Measurements from ENCODE around the gene TMPRSS5.
"Not testable (repeated sequence)": the region's sequence is repeated elsewhere in the genome, so short reads cannot be mapped to it uniquely, and the experiment has no call there.

The TMPRSS5 gene
- 0.72 to 0.98 reads per million in 2 donors for total RNA-seq

DNA sequence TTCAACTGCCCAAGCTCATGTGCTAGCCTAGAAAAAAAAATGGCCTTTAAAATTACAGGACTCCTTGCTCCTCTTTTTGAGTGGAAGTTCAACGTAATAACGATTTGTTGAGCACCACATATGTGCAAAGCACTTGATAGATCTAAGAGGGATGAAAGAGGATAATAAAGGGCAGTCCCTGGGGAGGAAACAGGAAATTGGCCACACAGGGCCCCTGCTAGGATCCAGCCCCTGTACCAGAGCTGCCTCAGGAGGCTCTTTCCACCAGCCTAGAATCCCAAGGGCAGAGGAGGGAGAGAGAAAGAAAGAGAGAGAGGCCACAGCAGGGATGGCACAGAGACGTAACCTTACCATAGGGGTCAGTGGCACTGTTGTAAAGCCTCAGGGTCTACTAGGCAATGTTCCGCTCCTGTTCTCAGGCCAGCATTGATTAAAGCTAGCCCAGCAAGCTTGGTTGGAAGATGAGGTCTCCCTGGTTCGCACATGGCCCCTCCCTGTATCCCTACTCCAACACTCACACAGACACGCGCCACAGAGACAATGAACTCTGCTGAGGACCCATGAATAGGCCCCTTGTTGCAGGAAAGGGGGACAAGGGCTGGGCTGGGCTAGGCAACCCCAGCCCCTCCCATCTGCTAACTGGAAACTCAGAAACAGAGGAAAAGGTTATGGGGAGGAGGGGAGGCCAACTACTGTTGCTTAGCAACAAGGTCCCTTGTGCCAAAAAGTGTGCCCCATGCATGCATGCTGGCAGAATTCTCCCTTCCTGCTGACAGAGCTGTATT lies at the start of gene TMPRSS5:
TMPRSS5 (minus strand) TSS at position 438 of the 785 bp plus-strand sequence; CDS start at position 354, 84 bp downstream.
- no peak for DNase-seq

DNA sequence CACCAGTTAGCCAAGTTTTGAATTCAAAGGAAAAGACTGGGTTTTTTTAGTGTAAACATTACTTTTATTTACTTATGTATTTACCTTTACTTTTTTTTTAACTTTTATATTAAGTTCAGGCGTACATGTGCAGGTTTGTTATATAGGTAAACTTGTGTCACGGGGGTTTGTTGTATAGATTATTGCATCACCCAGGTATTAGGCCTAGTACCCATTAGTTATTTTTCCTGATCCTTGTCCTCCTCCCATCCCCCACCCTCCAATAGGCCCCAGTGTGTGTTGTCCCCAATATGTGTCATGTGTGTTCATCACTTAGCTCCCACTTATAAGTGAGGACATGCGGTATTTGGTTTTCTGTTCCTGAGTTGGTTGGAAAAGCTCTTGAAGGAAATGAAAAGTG lies 46.8 kb upstream of the TMPRSS5 start:
- DNase-seq = no peak

DNA sequence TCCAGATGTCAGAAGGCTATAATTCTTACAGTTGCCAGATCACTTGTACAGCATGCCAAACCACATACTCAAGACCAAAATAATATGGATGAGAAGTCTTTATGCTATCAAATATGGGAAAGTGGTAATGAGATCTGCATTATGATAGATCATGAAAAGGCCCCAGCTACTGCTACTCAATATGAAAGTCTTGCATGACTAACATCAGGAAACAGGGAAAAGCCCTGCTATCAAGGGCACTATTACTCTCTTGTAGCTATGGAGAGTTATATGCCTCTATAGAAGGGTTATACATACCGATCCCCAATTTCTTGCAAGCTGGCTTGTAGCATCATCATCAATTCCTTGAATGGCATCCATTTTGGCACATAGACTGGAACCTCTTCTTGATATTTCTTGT lies 30.2 kb upstream of the TMPRSS5 start:
- no peak for DNase-seq

DNA sequence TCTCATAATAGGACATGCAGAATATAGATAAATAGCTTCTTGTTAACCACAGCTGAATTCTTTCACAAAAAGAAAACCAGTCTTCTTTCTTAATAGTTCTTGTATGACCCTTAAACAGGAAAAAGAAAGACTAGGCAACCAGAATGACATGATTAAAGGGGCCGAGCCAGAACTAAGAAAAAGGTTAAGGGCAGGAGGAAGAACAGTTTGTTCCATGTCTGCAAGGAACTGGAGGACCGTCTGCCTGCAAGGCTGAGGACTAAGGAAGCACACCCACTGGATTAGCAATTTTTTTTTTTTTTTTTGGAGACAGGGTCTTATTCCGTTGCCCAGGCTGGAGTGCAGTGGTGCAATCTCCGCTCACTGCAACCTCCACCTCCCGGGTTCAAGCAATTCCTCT lies 26.0 kb upstream of the TMPRSS5 start:
- no peak for DNase-seq

DNA sequence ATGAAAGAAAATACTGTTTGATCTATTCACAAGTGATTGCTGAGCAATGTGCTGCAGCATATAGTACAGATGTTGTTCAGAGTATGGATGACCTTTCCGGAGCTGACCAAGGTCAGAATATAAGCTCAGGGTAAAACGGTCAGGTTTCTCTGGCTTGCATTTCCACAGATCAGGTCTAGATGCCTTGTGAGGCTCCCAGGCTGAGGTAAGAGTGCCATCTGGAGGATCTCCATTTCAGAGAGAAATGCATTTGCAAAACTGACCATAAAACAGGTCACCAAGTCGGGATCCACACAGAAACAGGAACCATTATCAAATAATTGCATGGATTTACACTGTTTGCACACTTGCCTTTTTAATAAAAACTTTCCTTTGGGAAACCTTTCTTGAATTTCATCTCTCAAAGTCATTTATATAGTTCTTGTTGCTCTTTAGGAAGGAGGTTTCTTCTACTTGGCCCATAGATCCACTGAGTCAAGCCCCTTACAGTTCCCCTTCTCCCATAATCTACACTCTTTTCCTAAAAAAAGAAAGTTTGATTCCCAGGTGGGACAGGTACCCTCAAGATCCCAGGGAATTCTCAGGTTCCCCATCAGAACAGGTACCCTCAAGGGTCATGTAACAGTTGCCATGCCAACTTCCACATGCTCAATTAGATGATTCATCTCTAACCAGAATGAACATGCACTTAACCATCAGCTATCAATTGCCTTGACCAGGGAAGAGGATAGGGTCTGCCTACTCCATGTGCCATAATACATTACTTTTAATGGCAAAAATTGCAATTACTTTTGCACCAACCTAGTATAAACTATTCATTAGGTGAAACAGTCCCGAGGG lies 25.0 kb upstream of the TMPRSS5 start:
- no peak for DNase-seq

DNA sequence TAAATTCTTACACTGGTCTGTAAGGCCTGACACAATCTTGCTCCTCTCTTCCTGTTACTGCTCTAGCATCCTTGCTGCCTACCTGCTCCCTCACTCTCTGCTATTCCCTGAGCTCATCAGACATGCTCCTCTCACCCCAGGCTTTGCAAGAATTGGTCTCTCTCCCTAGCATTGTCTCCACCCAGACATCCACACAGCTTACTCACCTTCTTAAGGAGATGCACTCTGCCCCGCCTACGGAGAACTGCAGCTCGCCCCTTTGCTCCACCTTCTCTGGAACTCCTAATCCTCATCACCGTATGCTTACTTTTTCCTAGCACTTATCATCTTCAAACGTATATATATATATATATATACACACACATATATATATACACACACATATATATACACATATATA lies 23.3 kb upstream of the TMPRSS5 start:
- DNase-seq = no peak

DNA sequence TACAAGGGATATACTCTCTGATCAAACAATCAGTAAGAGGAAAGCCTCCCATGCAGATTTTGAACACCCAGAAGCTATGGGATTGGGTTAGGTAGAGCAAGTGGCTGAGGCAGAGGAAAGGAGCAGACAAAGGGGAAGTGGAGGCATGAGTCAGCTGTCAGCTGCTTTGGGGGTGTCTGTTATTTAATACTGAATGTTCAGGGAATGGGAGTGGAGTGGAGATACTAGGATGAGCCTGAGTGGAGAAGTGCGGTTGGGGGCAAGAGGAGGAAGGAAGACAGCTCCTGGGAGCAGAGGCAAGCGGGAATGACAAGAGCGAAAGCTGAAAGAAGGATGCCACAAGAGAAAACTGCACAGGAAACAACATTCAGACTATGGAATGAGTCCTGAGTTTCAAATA lies 22.7 kb upstream of the TMPRSS5 start:
- no peak for DNase-seq

DNA sequence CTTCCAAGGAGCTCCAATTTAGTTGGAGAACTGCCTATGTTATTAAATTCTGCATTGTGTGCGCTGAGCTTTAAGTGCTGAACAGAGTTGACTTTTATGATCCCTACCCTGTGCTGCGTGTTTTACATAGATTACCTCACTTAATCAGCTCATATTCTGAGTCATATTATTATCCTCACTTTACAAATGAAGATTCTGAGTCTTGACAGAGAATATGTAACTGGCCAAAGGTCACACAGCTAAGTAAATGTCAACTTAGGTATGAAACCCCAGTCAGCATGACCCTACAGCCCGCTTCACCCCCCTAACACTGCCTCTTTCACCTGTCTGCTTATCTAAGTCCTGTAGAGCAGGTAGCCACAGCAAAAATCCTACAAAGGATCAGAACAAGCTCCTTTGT lies 19.8 kb upstream of the TMPRSS5 start:
- DNase-seq = no peak

DNA sequence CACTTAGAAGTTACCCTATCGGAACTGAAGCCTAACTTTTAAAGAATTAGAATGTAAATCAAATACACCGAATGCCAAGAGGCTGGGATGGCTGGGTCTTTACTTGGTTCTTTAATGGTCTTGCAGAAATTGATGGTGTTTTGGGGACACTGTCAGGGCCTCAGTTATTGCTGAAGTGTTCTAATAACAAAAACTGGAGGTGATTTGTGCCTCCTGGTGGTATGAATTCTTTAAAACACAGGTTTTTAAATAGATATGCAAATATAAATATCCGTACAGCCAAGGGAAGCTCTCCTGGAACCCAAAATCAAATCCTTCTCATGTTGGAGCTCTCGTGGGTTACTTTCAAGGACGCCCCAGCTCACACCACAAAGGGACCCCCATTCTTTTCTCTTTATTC lies 19.3 kb upstream of the TMPRSS5 start:
- no peak for DNase-seq

DNA sequence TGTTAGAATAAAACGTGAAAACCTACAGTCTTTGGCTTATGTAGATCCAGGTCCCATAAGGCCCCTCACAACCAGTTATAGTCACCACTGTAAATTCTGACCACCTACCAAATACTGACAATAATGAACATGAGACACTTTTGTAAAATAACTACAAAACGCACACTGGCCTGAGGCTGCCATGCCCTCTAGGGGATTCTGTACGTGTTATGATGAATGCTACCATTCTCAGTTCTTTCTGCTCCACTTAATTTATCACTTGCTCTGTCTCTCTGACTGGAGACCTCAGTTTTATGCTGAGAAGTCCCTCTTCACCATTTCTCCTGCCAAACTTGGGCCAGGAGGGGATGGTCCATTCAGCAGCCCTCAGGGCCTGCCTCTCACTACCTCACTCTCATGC lies 18.7 kb upstream of the TMPRSS5 start:
- DNase-seq = no peak

DNA sequence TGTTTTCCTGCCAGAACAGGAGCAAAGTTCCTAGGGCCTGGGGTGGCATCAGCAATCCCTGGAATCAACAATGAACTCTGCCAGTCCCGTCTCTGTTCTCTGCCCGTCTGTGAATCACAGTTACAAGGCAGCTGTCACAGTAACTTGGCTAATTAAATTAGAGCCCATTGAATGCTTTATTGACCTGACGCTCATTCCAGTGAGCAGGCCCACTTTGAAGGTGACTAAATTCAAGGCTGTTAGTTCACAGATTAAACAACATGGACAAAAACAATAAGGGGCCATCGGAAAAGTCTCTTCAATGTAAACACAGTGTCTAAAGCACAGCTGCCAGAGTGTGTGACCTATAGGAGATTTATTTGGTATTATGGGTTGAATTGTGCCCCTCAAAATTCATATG lies 17.7 kb upstream of the TMPRSS5 start:
- no peak for DNase-seq

DNA sequence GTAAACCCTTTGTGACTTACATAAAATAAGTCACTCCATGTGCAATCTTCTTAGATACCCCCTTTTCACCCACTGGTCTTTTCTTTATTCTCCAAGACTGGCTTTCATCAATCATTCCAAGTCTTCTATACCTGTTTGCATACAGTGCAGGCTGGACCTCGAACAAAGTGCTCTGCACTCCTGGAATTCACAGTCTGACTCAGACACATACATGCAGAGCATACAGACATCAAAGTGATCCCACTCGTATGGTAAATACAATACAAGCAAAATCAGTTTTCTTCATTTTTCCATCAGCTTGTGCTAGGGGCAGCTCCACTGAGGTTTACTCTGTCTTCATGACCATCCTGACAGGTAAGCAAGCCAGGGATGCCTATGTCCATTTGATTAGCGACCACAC lies 16.8 kb upstream of the TMPRSS5 start:
- no peak for DNase-seq

DNA sequence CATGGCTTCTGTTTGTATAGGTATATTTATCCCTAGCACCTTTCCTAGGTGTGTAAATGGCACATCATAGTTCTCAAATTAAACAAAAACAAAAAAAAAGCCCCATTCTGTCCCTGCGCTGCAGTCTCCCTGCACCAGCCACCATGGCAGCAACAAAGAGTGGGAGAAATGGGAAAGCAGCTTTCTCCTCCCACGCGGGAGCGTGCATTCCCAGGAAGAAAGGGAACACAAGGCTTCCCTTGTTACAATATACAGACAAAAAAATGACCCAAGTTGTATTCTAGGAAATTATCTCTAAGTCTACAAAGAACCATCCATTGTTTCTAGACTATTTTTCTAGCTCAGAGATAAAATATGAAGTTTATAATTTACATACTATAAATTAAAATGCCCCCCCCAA lies 16.1 kb upstream of the TMPRSS5 start:
- no peak for DNase-seq

DNA sequence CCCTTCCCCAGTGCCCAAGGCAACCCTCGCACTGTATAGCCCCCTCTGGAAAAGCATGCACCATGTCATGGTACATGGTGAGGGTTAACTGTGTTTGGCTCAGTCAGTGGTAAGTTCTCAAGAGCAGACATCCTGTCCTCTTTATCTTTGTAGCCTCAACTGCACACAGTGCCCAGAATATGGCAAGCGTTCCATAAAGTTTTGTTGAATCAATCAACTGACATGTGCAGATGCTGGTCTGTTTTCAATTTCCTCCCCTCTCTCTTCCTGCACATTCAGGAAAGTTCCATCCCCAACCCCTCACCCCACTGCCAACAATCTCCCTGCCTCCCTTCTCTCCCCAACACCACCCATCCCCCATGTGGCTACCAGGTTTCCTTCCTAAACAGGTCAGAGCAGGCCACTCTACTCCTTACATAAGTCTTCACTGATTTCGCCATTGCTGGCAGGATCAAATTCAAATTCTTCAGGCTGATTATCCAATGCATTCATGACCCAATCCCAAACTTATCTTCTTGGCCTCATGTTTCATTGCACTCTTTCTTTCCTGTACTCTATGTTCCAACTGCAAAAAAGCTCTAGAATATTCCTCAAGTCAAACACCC lies 15.5 kb upstream of the TMPRSS5 start:
- no peak for DNase-seq

DNA sequence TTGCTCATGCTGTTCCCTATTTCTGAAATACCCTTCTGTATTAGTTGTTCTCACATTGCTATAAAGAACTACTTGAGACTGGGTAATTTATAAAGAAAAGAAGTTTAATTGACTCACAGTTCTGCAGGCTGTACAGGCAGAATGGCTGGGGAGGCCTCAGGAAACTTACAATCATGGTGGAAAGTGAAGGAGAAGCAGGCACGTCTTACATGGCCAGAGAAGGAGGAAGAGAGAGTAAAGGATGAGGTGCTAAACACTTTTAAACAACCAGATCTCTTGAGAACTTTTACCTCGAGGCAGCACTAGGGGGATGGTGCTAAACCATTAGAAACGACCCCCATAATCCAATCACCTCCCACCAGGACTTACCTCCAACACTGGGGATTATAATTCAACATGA lies 14.4 kb upstream of the TMPRSS5 start:
- not testable (repeated sequence) for DNase-seq

DNA sequence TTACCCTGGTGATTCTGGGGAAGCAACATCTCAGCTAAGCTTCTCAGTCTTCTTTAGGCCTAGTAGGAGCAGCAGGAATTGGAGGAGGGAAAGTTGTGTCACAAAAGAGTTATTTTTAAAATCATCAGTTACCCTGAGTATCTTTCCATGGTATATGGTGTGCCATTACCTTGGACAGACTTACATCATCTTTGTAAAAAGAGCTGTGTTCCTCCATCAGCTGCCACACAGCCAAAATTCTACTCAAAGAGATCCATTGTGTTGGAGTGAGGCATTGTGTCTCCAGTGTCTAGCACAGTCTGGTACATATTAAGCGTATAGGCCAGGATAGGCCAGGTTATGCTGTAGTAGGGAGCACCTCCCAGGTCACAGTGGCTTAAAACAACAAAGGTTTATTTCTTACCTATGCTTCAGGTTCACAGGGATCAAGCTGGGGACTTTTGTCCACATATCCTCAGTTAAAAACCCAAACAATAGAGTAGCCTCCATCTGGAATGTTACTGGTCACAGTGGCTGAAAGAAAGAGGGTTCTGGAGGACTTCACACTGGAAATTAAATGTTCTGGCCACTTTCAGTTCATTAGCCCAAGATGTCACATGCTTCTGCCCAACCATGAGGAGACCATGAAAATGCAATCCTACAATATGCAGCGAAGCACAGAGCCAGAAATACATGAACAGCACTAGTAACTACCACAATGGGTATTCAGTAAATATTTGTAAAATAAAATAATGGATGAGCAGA lies 9.9 kb upstream of the TMPRSS5 start:
- DNase-seq = no peak

DNA sequence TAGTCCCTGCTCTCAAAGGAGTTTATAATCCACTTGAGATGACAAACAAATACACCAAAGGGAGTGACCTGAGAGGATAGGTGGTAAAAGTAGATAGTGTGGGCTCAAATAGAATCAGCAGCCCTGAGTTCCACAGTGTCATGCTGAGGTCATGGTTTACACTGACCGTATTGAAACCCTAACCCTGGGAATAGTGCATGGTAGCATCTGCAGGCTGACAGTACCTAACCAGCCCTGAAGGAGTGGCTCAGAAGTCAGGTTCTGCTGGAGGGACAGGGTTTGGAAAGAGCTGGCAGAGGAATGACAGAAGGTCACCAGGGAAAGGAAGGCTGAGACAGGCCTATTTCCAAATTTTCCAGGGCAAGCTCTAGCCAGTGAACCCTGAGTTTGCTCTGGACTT lies 9.2 kb upstream of the TMPRSS5 start:
- DNase-seq = no peak

DNA sequence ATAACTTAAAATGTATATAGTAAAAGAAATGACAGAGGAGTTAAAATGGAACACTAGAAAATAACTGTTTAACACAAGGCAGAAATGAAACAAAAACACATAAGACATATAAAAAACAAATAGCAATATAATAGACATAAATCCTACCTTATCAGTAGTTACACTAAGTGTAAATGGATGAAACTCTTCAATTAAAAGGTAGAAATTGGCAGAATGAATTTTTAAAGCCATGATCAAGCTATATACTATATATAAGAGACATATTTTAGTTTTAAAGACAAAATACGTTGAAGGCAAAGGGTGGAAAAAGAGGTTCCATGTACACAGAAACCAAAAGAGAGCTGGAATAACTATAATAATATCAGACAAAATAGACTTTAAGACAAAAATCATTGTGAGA lies 4.9 kb upstream of the TMPRSS5 start:
- DNase-seq = no peak

DNA sequence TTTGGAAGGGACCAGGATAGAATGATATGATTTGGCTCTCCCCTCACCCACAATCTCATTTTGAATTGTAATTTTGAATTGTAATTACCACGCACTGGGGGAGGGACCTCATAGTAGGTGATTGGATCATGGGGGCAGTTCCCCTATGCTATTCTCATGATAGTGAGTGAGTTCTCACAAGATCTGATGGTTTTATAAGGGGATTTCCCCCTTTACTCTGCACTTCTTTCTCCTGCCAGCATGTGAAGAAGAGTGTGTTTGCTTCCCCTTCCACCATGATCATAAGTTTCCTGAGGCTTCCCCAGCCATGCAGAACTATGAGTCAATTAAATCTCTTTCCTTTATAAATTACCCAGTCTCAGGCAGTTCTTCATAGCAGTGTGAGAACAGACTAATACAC lies 2.6 kb downstream of the TMPRSS5 start:
- not testable (repeated sequence) for DNase-seq

DNA sequence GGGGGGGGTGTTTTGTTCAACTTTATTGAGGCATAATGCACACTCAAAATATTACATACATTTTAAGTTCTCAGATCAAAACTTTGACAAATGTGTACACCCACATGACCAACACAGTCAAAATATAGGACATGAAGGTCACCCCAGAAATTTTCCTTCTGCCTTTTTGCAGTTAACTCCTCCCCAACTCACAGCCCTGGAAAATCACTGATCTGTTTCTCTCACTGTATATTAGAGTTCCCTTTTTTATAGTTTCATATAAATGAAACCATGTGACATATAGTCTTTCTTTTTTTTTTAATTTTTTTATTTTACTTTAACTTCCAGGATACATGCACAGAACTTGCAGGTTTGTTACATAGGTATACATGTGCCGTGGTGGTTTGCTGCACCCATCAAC lies 4.6 kb downstream of the TMPRSS5 start:
- DNase-seq = no peak

DNA sequence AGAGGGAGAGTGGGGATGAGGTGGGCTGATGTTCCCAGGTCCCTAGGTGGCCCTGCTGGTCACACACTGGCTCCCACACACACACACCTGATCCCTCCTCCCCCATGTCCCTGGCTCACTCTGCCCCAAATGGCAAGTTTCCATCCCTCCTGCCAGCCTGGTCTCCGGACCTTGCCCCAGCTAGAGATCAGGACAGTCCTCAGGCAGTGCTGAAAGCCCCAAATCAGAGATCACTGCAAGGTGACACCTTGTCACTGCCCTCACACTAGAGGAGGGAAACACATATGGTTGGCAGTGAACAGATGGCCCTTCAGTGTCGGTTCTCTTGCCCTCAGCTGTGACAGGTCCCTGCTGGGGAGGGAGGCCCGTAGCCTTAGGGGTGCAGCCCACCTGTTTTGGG lies 7.6 kb downstream of the TMPRSS5 start:
- no peak for DNase-seq

DNA sequence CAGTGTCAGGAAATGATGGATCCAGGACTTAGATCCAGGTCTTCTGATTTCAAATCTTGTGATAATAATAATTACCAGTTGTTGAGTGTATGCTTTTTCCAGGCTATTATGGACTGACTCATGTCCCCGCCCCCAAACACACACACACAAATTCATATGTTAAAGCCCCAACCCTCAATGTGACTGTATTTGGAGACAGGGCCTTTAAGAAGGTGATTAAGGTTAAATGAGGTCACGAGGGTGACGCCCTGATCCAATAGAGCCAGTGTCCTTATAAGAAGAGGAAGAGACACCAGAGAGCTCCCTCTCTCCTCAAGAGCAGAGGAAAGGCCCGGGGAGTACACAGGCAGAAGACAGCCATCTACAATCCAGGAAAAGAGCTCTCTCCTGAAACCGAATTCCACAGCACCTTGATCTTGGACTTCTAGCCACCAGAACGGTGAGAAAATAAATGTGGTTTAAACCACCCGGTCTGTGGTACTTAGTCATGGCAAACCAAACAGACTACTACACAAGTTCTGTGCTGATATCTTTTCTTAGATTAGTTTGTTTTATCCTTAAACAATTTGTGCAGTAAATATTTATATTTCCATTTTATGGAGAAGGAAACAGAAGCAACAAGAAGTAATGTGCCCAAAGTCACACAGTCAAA lies 8.2 kb downstream of the TMPRSS5 start:
- no peak for DNase-seq

DNA sequence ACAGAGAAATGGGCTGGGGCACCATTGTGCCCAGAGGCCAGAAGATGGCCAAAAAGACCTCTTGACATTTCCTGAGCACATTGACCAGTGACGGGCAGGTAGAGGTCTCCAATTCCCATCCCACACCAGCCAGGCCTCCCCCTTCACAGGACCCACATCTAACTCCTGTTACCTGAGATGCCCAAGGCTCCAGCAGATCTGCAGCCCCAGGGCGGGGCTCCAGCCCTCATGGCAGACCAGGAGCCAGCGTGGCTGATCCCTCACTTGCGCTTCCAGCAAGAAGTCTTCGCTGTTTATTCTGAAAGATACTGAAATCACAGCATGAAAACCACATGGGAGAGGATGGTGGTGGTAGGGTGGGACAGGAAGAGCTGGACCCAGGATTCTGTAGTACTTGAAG lies 9.0 kb downstream of the TMPRSS5 start:
- DNase-seq = no peak

Measured in T-helper 9 cell (primary cell).